SU-DHL-6 (cell line): ENCODE results near the gene SLC44A3.

Source experiments
- H2AFZ ChIP-seq: fragments of 200-600 bp; sonication (generic); 2 replicates; pipeline ENCODE4 v1.6.1; 2014; ENCODE audit warnings: low read depth, mild to moderate bottlenecking, moderate library complexity, mixed read lengths, antibody characterized with exemption, low read length; ENCODE audit not compliant: severe bottlenecking
- H3F3A ChIP-seq: fragments of 200-600 bp; shearing (Covaris generic); 2 replicates; pipeline ENCODE4 v1.6.0; 2016; ENCODE audit warnings: antibody characterized with exemption, mild to moderate bottlenecking; ENCODE audit not compliant: insufficient read depth
- H3K27ac ChIP-seq: fragments of 200-600 bp; sonication (generic); 2 replicates; pipeline ENCODE4 v1.5.1; 2016; ENCODE audit warnings: low read depth, mild to moderate bottlenecking, low read length, moderate library complexity, mixed read lengths
- H3K27me3 ChIP-seq: fragments of 200-600 bp; sonication (generic), shearing (Covaris generic); 2 replicates; pipeline ENCODE4 v1.6.0; 2014; ENCODE audit warnings: mild to moderate bottlenecking, low read length
- H3K36me3 ChIP-seq: fragments of 200-600 bp; sonication (generic); 2 replicates; pipeline ENCODE4 v1.6.1; 2014; ENCODE audit warnings: mild to moderate bottlenecking, low read length, mixed read lengths
- H3K4me2 ChIP-seq: fragments of 300-600, 200-600 bp; shearing (Covaris generic), sonication (generic); 2 replicates; pipeline ENCODE4 v1.6.0; 2014; ENCODE audit warnings: low read length, low read depth, mild to moderate bottlenecking; ENCODE audit not compliant: poor library complexity, severe bottlenecking
- H3K4me3 ChIP-seq: fragments of 200-600 bp; sonication (generic); 2 replicates; pipeline ENCODE4 v1.5.1; 2014; ENCODE audit warnings: antibody characterized with exemption, low read length, mild to moderate bottlenecking, mixed read lengths; ENCODE audit not compliant: insufficient read depth, poor library complexity, severe bottlenecking
- H3K79me2 ChIP-seq: fragments of 200-600 bp; sonication (generic); 2 replicates; pipeline ENCODE4 v1.6.1; 2014; ENCODE audit warnings: mild to moderate bottlenecking, low read length, moderate library complexity; ENCODE audit not compliant: insufficient read depth
- H3K9ac ChIP-seq: fragments of 200-600 bp; sonication (generic); 2 replicates; pipeline ENCODE4 v1.7.0; 2014; ENCODE audit warnings: mild to moderate bottlenecking, low read length
- H3K9me2 ChIP-seq: fragments of 200-600 bp; sonication (generic); replicated peaks from 2 replicates; pipeline ENCODE4 v1.6.1; 2014; ENCODE audit warnings: low read length; ENCODE audit not compliant: insufficient read depth
- H3K9me3 ChIP-seq: fragments of 200-600 bp; sonication (generic); 2 replicates; pipeline ENCODE4 v1.6.1; 2014; ENCODE audit warnings: low read length, mixed read lengths; ENCODE audit not compliant: insufficient read depth
- H4K20me1 ChIP-seq: fragments of 200-600 bp; sonication (generic); 2 replicates; pipeline ENCODE4 v1.6.1; 2014; ENCODE audit warnings: low read depth, mild to moderate bottlenecking, antibody characterized with exemption, low read length, moderate library complexity, mixed read lengths
- CTCF ChIP-seq: fragments of 200-600 bp; sonication (generic); IDR thresholded peaks from one replicate; pipeline ENCODE4 v1.5.1; 2017; ENCODE audit warnings: antibody characterized with exemption, mild to moderate bottlenecking, low read length, moderate library complexity; ENCODE audit not compliant: insufficient read depth, poor library complexity, severe bottlenecking
- EZH2phosphoT487 ChIP-seq: fragments of 200-600 bp; sonication (generic), shearing (Covaris generic); conservative IDR thresholded peaks from 2 replicates; pipeline ENCODE4 v1.6.1; 2018; ENCODE audit warnings: mild to moderate bottlenecking, antibody characterized with exemption, low read length, moderate library complexity, mixed read lengths

SLC44A3 gene

GRCh38 chr1:94925561-94926125 lies 105.5 kb downstream of the SLC44A3 start:
- TF ChIP-seq EZH2phosphoT487 (no peak), CTCF (no peak)

GRCh38 chr1:94926126-94926914 lies 106.2 kb downstream of the SLC44A3 start:
- no peaks in the 10 kb centered on the region for H4K20me1 ChIP-seq
- no peaks in the 10 kb centered on the region for H3K36me3 ChIP-seq
- no peaks in the 10 kb centered on the region for H3F3A ChIP-seq
- no peak overlapping the region for H3K4me3 ChIP-seq
- H3K9me3 ChIP-seq: no peaks in the 10 kb centered on the region
- no peaks in the 10 kb centered on the region for H3K79me2 ChIP-seq
- H3K27ac ChIP-seq: no peak overlapping the region
- H3K27me3 ChIP-seq: no peaks in the 10 kb centered on the region
- H2AFZ ChIP-seq: no peak overlapping the region
- no peaks in the 10 kb centered on the region for H3K9me2 ChIP-seq
- no peak for TF ChIP-seq CTCF
- TF ChIP-seq EZH2phosphoT487: no peak
- no peak overlapping the region for H3K4me2 ChIP-seq
- H3K9ac ChIP-seq: no peak overlapping the region

More at GRCh38 chr1:94925561-94926125, 105.5 kb downstream of the SLC44A3 start:
- no peak overlapping the region for H3K4me2 ChIP-seq
- no peak overlapping the region for H3K9ac ChIP-seq
- no peaks in the 10 kb centered on the region for H3K36me3 ChIP-seq
- H4K20me1 ChIP-seq: no peaks in the 10 kb centered on the region
- no peaks in the 10 kb centered on the region for H3K9me2 ChIP-seq
- H3K79me2 ChIP-seq: no peaks in the 10 kb centered on the region
- no peaks in the 10 kb centered on the region for H3K9me3 ChIP-seq
- no peaks in the 10 kb centered on the region for H3K27me3 ChIP-seq
- no peak overlapping the region for H2AFZ ChIP-seq
- H3K27ac ChIP-seq: no peak overlapping the region
- no peak overlapping the region for H3K4me3 ChIP-seq
- H3F3A ChIP-seq: no peaks in the 10 kb centered on the region

DNA sequence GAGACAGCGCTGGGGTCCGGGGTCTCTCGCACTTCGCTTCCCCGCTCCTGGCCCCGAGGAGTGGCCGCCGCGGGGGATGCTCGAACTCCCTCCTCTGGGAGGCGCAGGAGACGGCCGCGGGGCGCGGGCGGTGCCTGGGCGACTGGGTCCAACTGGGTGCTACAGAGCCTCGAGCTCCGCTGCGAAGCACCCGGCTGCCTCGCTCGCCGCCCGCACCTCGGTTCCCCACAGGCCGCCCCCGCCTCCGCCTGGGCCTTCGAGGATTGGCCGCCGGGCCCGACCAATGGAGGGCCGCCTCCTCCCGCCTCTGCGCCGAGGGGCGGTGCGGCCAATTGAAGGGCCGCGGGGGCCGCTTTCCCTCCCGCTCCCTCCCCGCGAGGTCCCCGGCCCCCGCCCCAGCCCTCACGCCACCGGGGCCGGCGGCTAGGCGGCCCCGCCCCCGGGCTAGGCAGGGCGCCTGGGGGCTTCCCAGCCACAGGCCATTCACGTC lies 106.8 kb downstream of the SLC44A3 start, which contains the start of gene CNN3:
CNN3 (minus strand) TSS at position 196 of the 490 bp plus-strand sequence. CDS start 216 bp downstream, outside the sequence.
- no peaks in the 10 kb centered on the region for H3K79me2 ChIP-seq

More for the DNA sequence above, 106.8 kb downstream of the SLC44A3 start, which contains the start of gene CNN3:
- Histone ChIP-seq H3K27ac (no peak within 1 kb of the TSS), H3K9ac (no peak within 1 kb of the TSS), H3K4me2 (no peak within 1 kb of the TSS), H3K4me3 (no peak within 1 kb of the TSS), H2AFZ (no peak within 1 kb of the TSS), H3K36me3 (no peaks in the 10 kb centered on the region), H3K9me2 (no peaks in the 10 kb centered on the region), H3K9me3 (no peaks in the 10 kb centered on the region), H4K20me1 (no peaks in the 10 kb centered on the region), H3F3A (no peaks in the 10 kb centered on the region), H3K27me3 (no peaks in the 10 kb centered on the region)
- TF ChIP-seq EZH2phosphoT487: no peak
- TF ChIP-seq CTCF: no peak
